Neural progenitor cell (in vitro differentiated cells): ENCODE data around the gene KLK3. TPM values are rescaled to one million over a fixed set of nuclear protein-coding genes. Genes with fewer than 3 reads are reported as not detected.
A peak's percentile ranks its signal among the peaks of the same experiment; 100 is the strongest.

ENCODE experiments used
- DNase-seq: peaks from one replicate; pipeline ENCODE4 v3.0.0-alpha.2; 2016; ENCODE audit warnings: low spot score
- H2AFZ ChIP-seq: fragments of 200-600 bp; sonication (generic); replicated peaks from 2 replicates; pipeline ENCODE4 v1.6.1; 2016; ENCODE audit warnings: antibody characterized with exemption
- H3F3A ChIP-seq: fragments of 200-600 bp; sonication (generic); 2 replicates; pipeline ENCODE4 v1.6.1; 2016; ENCODE audit warnings: antibody characterized with exemption, low read depth
- H3K27ac ChIP-seq: fragments of 200-600 bp; sonication (generic); 2 replicates; pipeline ENCODE4 v1.5.1; 2016; ENCODE audit warnings: mild to moderate bottlenecking
- H3K27me3 ChIP-seq: fragments of 200-600 bp; sonication (generic); 2 replicates; pipeline ENCODE4 v1.6.1; 2016; ENCODE audit warnings: mild to moderate bottlenecking, moderate library complexity
- H3K36me3 ChIP-seq: fragments of 200-600 bp; sonication (generic); 2 replicates; pipeline ENCODE4 v1.5.1; 2016
- H3K4me1 ChIP-seq: fragments of 200-600 bp; sonication (generic); 2 replicates; pipeline ENCODE4 v1.6.1; 2016; ENCODE audit warnings: mixed run types
- H3K4me2 ChIP-seq: fragments of 200-600 bp; sonication (generic); 2 replicates; pipeline ENCODE4 v1.6.1; 2016
- H3K4me3 ChIP-seq: fragments of 200-600 bp; sonication (generic); 2 replicates; pipeline ENCODE4 v1.5.1; 2016
- H3K79me2 ChIP-seq: fragments of 200-600 bp; sonication (generic); 2 replicates; pipeline ENCODE4 v1.6.1; 2016; ENCODE audit warnings: low read depth
- H3K9ac ChIP-seq: fragments of 200-600 bp; sonication (generic); 2 replicates; pipeline ENCODE4 v1.6.1; 2016
- H3K9me3 ChIP-seq: fragments of 200-600 bp; sonication (generic); 2 replicates; pipeline ENCODE4 v1.5.1; 2016; ENCODE audit warnings: low read depth
- H4K20me1 ChIP-seq: fragments of 200-600 bp; sonication (generic); 2 replicates; pipeline ENCODE4 v1.6.1; 2016; ENCODE audit warnings: low read depth
- H3K27ac Mint-ChIP-seq: 3 replicates; pipeline ENCODE4 v1.8.0; 2021; ENCODE audit warnings: mixed read lengths
- H3K27me3 Mint-ChIP-seq: 2 replicates; pipeline ENCODE4 v1.8.0; 2022; ENCODE audit warnings: low read depth, mild to moderate bottlenecking, inconsistent platforms, moderate library complexity, mixed read lengths; ENCODE audit not compliant: insufficient read depth
- H3K36me3 Mint-ChIP-seq: 3 replicates; pipeline ENCODE4 v1.8.0; 2021; ENCODE audit warnings: mixed read lengths
- H3K4me1 Mint-ChIP-seq: 3 replicates; pipeline ENCODE4 v1.8.0; 2021; ENCODE audit warnings: mixed read lengths
- H3K4me3 Mint-ChIP-seq: 3 replicates; pipeline ENCODE4 v1.8.0; 2021; ENCODE audit warnings: mild to moderate bottlenecking, moderate library complexity, mixed read lengths
- H3K9me3 Mint-ChIP-seq: 3 replicates; pipeline ENCODE4 v1.8.0; 2020; ENCODE audit warnings: mixed read lengths
- CTCF ChIP-seq: fragments of 200-600 bp; sonication (generic); IDR thresholded peaks from 2 replicates; pipeline ENCODE4 v1.5.1; 2017; ENCODE audit warnings: antibody characterized with exemption, mild to moderate bottlenecking
- EZH2 ChIP-seq: fragments of 200-600 bp; sonication (generic); IDR thresholded peaks from 2 replicates; pipeline ENCODE4 v1.6.1; 2017; ENCODE audit warnings: antibody characterized with exemption, mild to moderate bottlenecking, moderate library complexity
- EZH2phosphoT487 ChIP-seq: fragments of 200-600 bp; sonication (generic); IDR thresholded peaks from 2 replicates; pipeline ENCODE4 v1.6.1; 2017; ENCODE audit warnings: antibody characterized with exemption
- total RNA-seq: library from RNA; depleted of rRNA; stranded (reverse); fragments of >200 nt; gene quantifications from 2 replicates; pipeline ENCODE4 v1.2.3, GENCODE V29; 2015; ENCODE audit warnings: low replicate concordance

The KLK3 gene
- total RNA-seq, 1 donor from 2014 or later, result not detected

GRCh38 chr19:50831026-50831396 lies 23.7 kb upstream of the KLK3 start:
- Histone ChIP-seq H3K9me3 (no peaks in the 10 kb centered on the region), H3K27ac (no peak overlapping the region), H4K20me1 (no peaks in the 10 kb centered on the region), H3K9ac (no peak overlapping the region), H3K4me3 (no peak overlapping the region), H3K79me2 (no peaks in the 10 kb centered on the region), H3F3A (no peaks in the 10 kb centered on the region), H3K36me3 (no peaks in the 10 kb centered on the region), H2AFZ (no peak overlapping the region), H3K27me3 (peaks cover 51% of the 10 kb centered on the region), H3K4me1 (no peaks in the 10 kb centered on the region), H3K4me2 (no peak overlapping the region)
- DNase-seq, result no peak
- no peak overlapping the region for H3K27ac Mint-ChIP-seq
- H3K9me3 Mint-ChIP-seq, result peaks cover 6% of the 10 kb centered on the region
- TF ChIP-seq EZH2 (no peak), CTCF (no peak), EZH2phosphoT487 (no peak)
- peaks cover 33% of the 10 kb centered on the region for H3K27me3 Mint-ChIP-seq
- no peaks in the 10 kb centered on the region for H3K36me3 Mint-ChIP-seq
- no peaks in the 10 kb centered on the region for H3K4me1 Mint-ChIP-seq
- no peak overlapping the region for H3K4me3 Mint-ChIP-seq

- no peak overlapping the region for H3K9ac ChIP-seq
- H3K79me2 ChIP-seq, result no peaks in the 10 kb centered on the region
- H4K20me1 ChIP-seq, result no peaks in the 10 kb centered on the region
- H3K27ac ChIP-seq, result no peak overlapping the region
- TF ChIP-seq EZH2phosphoT487 (no peak), CTCF (no peak), EZH2 (no peak)
- no peaks in the 10 kb centered on the region for H3F3A ChIP-seq
- H3K4me1 Mint-ChIP-seq, result peaks cover 6% of the 10 kb centered on the region
- H3K4me3 ChIP-seq, result no peak overlapping the region
- H3K9me3 ChIP-seq, result no peaks in the 10 kb centered on the region
- H3K27ac Mint-ChIP-seq, result peak overlapping the region; percentile 46
- no peak overlapping the region for H3K4me2 ChIP-seq
- H3K4me1 ChIP-seq, result no peaks in the 10 kb centered on the region
- H3K4me3 Mint-ChIP-seq, result no peak overlapping the region
- peaks cover 39% of the 10 kb centered on the region for H3K27me3 Mint-ChIP-seq
- no peaks in the 10 kb centered on the region for H3K36me3 ChIP-seq
- peaks cover 54% of the 10 kb centered on the region for H3K27me3 ChIP-seq
- peaks cover 4% of the 10 kb centered on the region for H3K9me3 Mint-ChIP-seq
- DNase-seq, result no peak
- H3K36me3 Mint-ChIP-seq, result peaks cover 2% of the 10 kb centered on the region
- H2AFZ ChIP-seq, result no peak overlapping the region
Measured at GRCh38 chr19:50832666-50833065, 22.0 kb upstream of the KLK3 start.

GRCh38 chr19:50833117-50833801 lies 21.5 kb upstream of the KLK3 start, which contains the start of gene KLK15:
TSS of gene KLK15 (minus strand) at chr19:50833574. CDS start at chr19:50831492, 2,082 bp downstream.
- Mint-ChIP-seq H3K4me3 (no peak within 1 kb of the TSS), H3K4me1 (peaks cover 8% of the 10 kb centered on the region), H3K27ac (peak within 1 kb of the TSS; percentile 46), H3K36me3 (peaks cover 2% of the 10 kb centered on the region), H3K9me3 (peaks cover 4% of the 10 kb centered on the region), H3K27me3 (peaks cover 42% of the 10 kb centered on the region)
- H2AFZ ChIP-seq, result no peak within 1 kb of the TSS
- H3K4me3 ChIP-seq, result no peak within 1 kb of the TSS
- H3K79me2 ChIP-seq, result no peaks in the 10 kb centered on the region
- H3F3A ChIP-seq, result no peaks in the 10 kb centered on the region
- TF ChIP-seq CTCF (no peak), EZH2 (no peak), EZH2phosphoT487 (no peak)
- H3K27me3 ChIP-seq, result peaks cover 60% of the 10 kb centered on the region
- H4K20me1 ChIP-seq, result no peaks in the 10 kb centered on the region
- DNase-seq, result no peak
- no peaks in the 10 kb centered on the region for H3K36me3 ChIP-seq
- H3K9ac ChIP-seq, result no peak within 1 kb of the TSS
- H3K4me2 ChIP-seq, result no peak within 1 kb of the TSS
- no peaks in the 10 kb centered on the region for H3K9me3 ChIP-seq
- H3K27ac ChIP-seq, result no peak within 1 kb of the TSS
- no peaks in the 10 kb centered on the region for H3K4me1 ChIP-seq
